ENCODE results near the gene LRFN3.

LRFN3 gene

GRCh38 chr19:35931874-35932202, 4.3 kb upstream of the LRFN3 start:
- Histone ChIP-seq H3K4me1 (ENCODE audit: insufficient read depth, poor library complexity, severe bottlenecking) (peaks cover 4% of the 10 kb centered on the region), H3K9me3 (ENCODE audit: severe bottlenecking) (no peaks in the 10 kb centered on the region), H3K36me3 (ENCODE audit: low read depth) (no peaks in the 10 kb centered on the region), H3K27me3 (ENCODE audit: insufficient read depth, poor library complexity, severe bottlenecking) (no peaks in the 10 kb centered on the region), H3K4me3 (ENCODE audit: severe bottlenecking) (no peak overlapping the region), H3K27ac (ENCODE audit: poor library complexity, severe bottlenecking) (no peak overlapping the region)
- DNase-seq (ENCODE audit: low spot score) (no peak), ATAC-seq (ENCODE audit: low read depth) (peak; percentile 1; the same call in 2 of the 3 replicates)
- peak; percentile 67 for TF ChIP-seq CTCF (IDR thresholded peaks at IDR 0.05; ENCODE audit: poor library complexity, severe bottlenecking)

GRCh38 chr19:35932291-35932936, 3.8 kb upstream of the LRFN3 start:
- no peak overlapping the region for H3K27ac ChIP-seq (ENCODE audit: poor library complexity, severe bottlenecking)
- no peak for ATAC-seq (ENCODE audit: low read depth)
- no peaks in the 10 kb centered on the region for H3K36me3 ChIP-seq (ENCODE audit: low read depth)
- no peaks in the 10 kb centered on the region for H3K27me3 ChIP-seq (ENCODE audit: insufficient read depth, poor library complexity, severe bottlenecking)
- H3K4me1 ChIP-seq (ENCODE audit: insufficient read depth, poor library complexity, severe bottlenecking) = peaks cover 4% of the 10 kb centered on the region
- no peak for TF ChIP-seq CTCF (IDR thresholded peaks at IDR 0.05; ENCODE audit: poor library complexity, severe bottlenecking)
- no peak overlapping the region for H3K4me3 ChIP-seq (ENCODE audit: severe bottlenecking)
- DNase-seq (ENCODE audit: low spot score) = no peak
- H3K9me3 ChIP-seq (ENCODE audit: severe bottlenecking) = no peaks in the 10 kb centered on the region

GRCh38 chr19:35936738-35937268, 629 bp downstream of the LRFN3 start:
- Histone ChIP-seq H3K27ac (ENCODE audit: poor library complexity, severe bottlenecking) (peak overlapping the region; percentile 8), H3K4me1 (ENCODE audit: insufficient read depth, poor library complexity, severe bottlenecking) (no peaks in the 10 kb centered on the region), H3K27me3 (ENCODE audit: insufficient read depth, poor library complexity, severe bottlenecking) (no peaks in the 10 kb centered on the region), H3K4me3 (ENCODE audit: severe bottlenecking) (peak overlapping the region; percentile 57), H3K36me3 (ENCODE audit: low read depth) (no peaks in the 10 kb centered on the region), H3K9me3 (ENCODE audit: severe bottlenecking) (no peaks in the 10 kb centered on the region)
- TF ChIP-seq CTCF (IDR thresholded peaks at IDR 0.05; ENCODE audit: poor library complexity, severe bottlenecking) = no peak
- DNase-seq (ENCODE audit: low spot score) (no peak), ATAC-seq (ENCODE audit: low read depth) (no peak)

GRCh38 chr19:35937345-35938281, 1.4 kb downstream of the LRFN3 start:
- ATAC-seq (ENCODE audit: low read depth) = peak; percentile 35; the same call in 1 of the 3 replicates
- no peak overlapping the region for H3K27ac ChIP-seq (ENCODE audit: poor library complexity, severe bottlenecking)
- H3K36me3 ChIP-seq (ENCODE audit: low read depth) = no peaks in the 10 kb centered on the region
- no peak for TF ChIP-seq CTCF (IDR thresholded peaks at IDR 0.05; ENCODE audit: poor library complexity, severe bottlenecking)
- peak overlapping the region; percentile 57 for H3K4me3 ChIP-seq (ENCODE audit: severe bottlenecking)
- H3K27me3 ChIP-seq (ENCODE audit: insufficient read depth, poor library complexity, severe bottlenecking) = no peaks in the 10 kb centered on the region
- no peaks in the 10 kb centered on the region for H3K4me1 ChIP-seq (ENCODE audit: insufficient read depth, poor library complexity, severe bottlenecking)
- no peaks in the 10 kb centered on the region for H3K9me3 ChIP-seq (ENCODE audit: severe bottlenecking)
- DNase-seq (ENCODE audit: low spot score) = no peak
